HEK293T (cell line): ENCODE measurements around the gene MLXIP.

ENCODE experiments used
- CTCF ChIA-PET: fragments of 350-600 bp; formaldehyde crosslinking; extraction: SDS; loops from one replicate; lab custom pipeline; 2021; ENCODE audit warnings: antibody characterized with exemption, inconsistent platforms; lab: Yijun Ruan, JAX
- POLR2A ChIA-PET: fragments of 350-600 bp; formaldehyde crosslinking; extraction: SDS; loops from one replicate; lab custom pipeline; 2020; ENCODE audit warnings: antibody characterized with exemption, inconsistent platforms; lab: Yijun Ruan, JAX
- DNase-seq: peaks from one replicate; pipeline ENCODE4 v3.0.0; 2012; ENCODE audit warnings: mixed read lengths; ENCODE audit errors: extremely low spot score
- ARNT ChIP-seq: fragments of 450-650 bp; IDR thresholded peaks from 2 replicates; pipeline ENCODE4 v1.6.1; 2017; ENCODE audit warnings: mild to moderate bottlenecking
- BHLHE40 ChIP-seq: fragments of 450-650 bp; IDR thresholded peaks from 2 replicates; pipeline ENCODE4 v1.6.1; 2016; ENCODE audit warnings: mild to moderate bottlenecking, moderate library complexity, borderline replicate concordance
- CTBP1 ChIP-seq: fragments of 450-650 bp; IDR thresholded peaks from 2 replicates; pipeline ENCODE4 v1.6.1; 2016; ENCODE audit warnings: borderline replicate concordance
- ELF4 ChIP-seq: fragments of 450-650 bp; IDR thresholded peaks from 2 replicates; pipeline ENCODE4 v1.6.1; 2017; ENCODE audit warnings: antibody characterized with exemption
- FOXA1 ChIP-seq: fragments of 450-650 bp; IDR thresholded peaks from 2 replicates; pipeline ENCODE4 v1.6.1; 2016; ENCODE audit warnings: mild to moderate bottlenecking
- FOXK2 ChIP-seq: fragments of 450-650 bp; IDR thresholded peaks from 2 replicates; pipeline ENCODE4 v1.6.1; 2016; ENCODE audit warnings: mild to moderate bottlenecking
- FOXM1 ChIP-seq: fragments of 450-650 bp; IDR thresholded peaks from 2 replicates; pipeline ENCODE4 v1.6.1; 2017; ENCODE audit warnings: mild to moderate bottlenecking, borderline replicate concordance
- HDGF ChIP-seq: fragments of 450-650 bp; IDR thresholded peaks from 2 replicates; pipeline ENCODE4 v1.6.1; 2017; ENCODE audit warnings: antibody characterized with exemption, borderline replicate concordance
- L3MBTL2 ChIP-seq: fragments of 450-650 bp; conservative IDR thresholded peaks from 2 replicates; pipeline ENCODE4 v1.6.1; 2016; ENCODE audit warnings: mild to moderate bottlenecking
- LEF1 ChIP-seq: fragments of 450-650 bp; IDR thresholded peaks from 2 replicates; pipeline ENCODE4 v1.6.1; 2017; ENCODE audit warnings: mild to moderate bottlenecking, borderline replicate concordance
- NFRKB ChIP-seq: fragments of 450-650 bp; IDR thresholded peaks from 2 replicates; pipeline ENCODE4 v1.6.1; 2016; ENCODE audit warnings: mild to moderate bottlenecking, moderate library complexity
- PKNOX1 ChIP-seq: fragments of 450-650 bp; IDR thresholded peaks from 2 replicates; pipeline ENCODE4 v1.6.1; 2016
- SP1 ChIP-seq: fragments of 450-650 bp; IDR thresholded peaks from 2 replicates; pipeline ENCODE4 v1.6.1; 2017
- SUZ12 ChIP-seq: fragments of 450-650 bp; IDR thresholded peaks from 2 replicates; pipeline ENCODE4 v1.6.1; 2016; ENCODE audit warnings: mild to moderate bottlenecking
- TARDBP ChIP-seq: fragments of 450-650 bp; IDR thresholded peaks from 2 replicates; pipeline ENCODE4 v1.6.1; 2016
- ZNF384 ChIP-seq: fragments of 450-650 bp; IDR thresholded peaks from 2 replicates; pipeline ENCODE4 v1.6.1; 2016

The MLXIP gene

GRCh38 chr12:122093098-122093883, 14.7 kb downstream of the MLXIP start:
- TF ChIP-seq HDGF = no peak
- peak; percentile 57 for TF ChIP-seq TARDBP
- no peak for TF ChIP-seq SP1
- no peak for TF ChIP-seq ZNF384
- no peak for TF ChIP-seq NFRKB
- TF ChIP-seq PKNOX1 = no peak
- no peak for TF ChIP-seq CTBP1
- ChIA-PET POLR2A (no interaction called here), CTCF (no interaction called here)
- DNase-seq = no peak

GRCh38 chr12:122094137-122094734, 15.7 kb downstream of the MLXIP start:
- CTCF ChIA-PET = no interaction called here
- POLR2A ChIA-PET = no interaction called here

GRCh38 chr12:122094735-122095631, 16.4 kb downstream of the MLXIP start:
- ChIA-PET POLR2A (no interaction called here), CTCF (no interaction called here)
- no peak for DNase-seq
- no peak for TF ChIP-seq HDGF
- TF ChIP-seq TARDBP = peak; percentile 30
- no peak for TF ChIP-seq SUZ12

More at GRCh38 chr12:122094137-122094734, 15.7 kb downstream of the MLXIP start:
- DNase-seq = no peak
- TF ChIP-seq TARDBP (0 out of 2 replicates have a peak, but pooled peaks have one; percentile 3), ELF4 (no peak), LEF1 (no peak)

GRCh38 chr12:122096014-122096413, 17.5 kb downstream of the MLXIP start:
- POLR2A ChIA-PET = interaction anchor here (1.2 kb wide), 1 partner anchor 18 kb away, joined by 7 read pairs; the partner anchor contains the start of gene MLXIP
- DNase-seq = no peak
- CTCF ChIA-PET = no interaction called here
- TF ChIP-seq FOXM1 = no peak
- no peak for TF ChIP-seq ARNT
- no peak for TF ChIP-seq FOXK2
- no peak for TF ChIP-seq TARDBP
- TF ChIP-seq CTBP1 = no peak
- no peak for TF ChIP-seq SP1
- no peak for TF ChIP-seq PKNOX1
- TF ChIP-seq ZNF384 = no peak
- TF ChIP-seq FOXA1 = no peak
- no peak for TF ChIP-seq L3MBTL2
- no peak for TF ChIP-seq LEF1
- TF ChIP-seq BHLHE40 = no peak
- TF ChIP-seq ELF4 = no peak
- no peak for TF ChIP-seq SUZ12
- no peak for TF ChIP-seq NFRKB
- TF ChIP-seq HDGF = no peak

GRCh38 chr12:122096591-122097149, 18.1 kb downstream of the MLXIP start:
- DNase-seq = no peak
- POLR2A ChIA-PET = interaction anchor here (0.7 to 1.2 kb wide), 2 partner anchors 14 to 18 kb away, joined by 4 to 7 read pairs; partner anchors contain the start of gene MLXIP
- CTCF ChIA-PET = no interaction called here
- TF ChIP-seq SUZ12 (no peak), ELF4 (no peak), PKNOX1 (no peak), TARDBP (no peak), SP1 (no peak), ARNT (no peak), CTBP1 (no peak), LEF1 (no peak), HDGF (no peak), ZNF384 (no peak), FOXM1 (no peak), L3MBTL2 (no peak), NFRKB (no peak), FOXK2 (no peak), FOXA1 (no peak), BHLHE40 (no peak)

GRCh38 chr12:122097584-122097926, 19.0 kb downstream of the MLXIP start:
- DNase-seq = no peak
- TF ChIP-seq L3MBTL2 (no peak), PKNOX1 (no peak), TARDBP (no peak), SP1 (no peak), FOXM1 (no peak), NFRKB (no peak), LEF1 (no peak), FOXK2 (no peak), SUZ12 (no peak), CTBP1 (no peak), FOXA1 (no peak), BHLHE40 (no peak), ELF4 (no peak)
- ChIA-PET CTCF (interaction anchor here (0.9 to 1.3 kb wide), 2 partner anchors 18 to 26 kb away, joined by 3 to 5 read pairs; no protein-coding TSS in a partner anchor), POLR2A (interaction anchor here (1.4 to 1.8 kb wide), 2 partner anchors 10 to 19 kb away, joined by 5 to 9 read pairs; partner anchors contain the start of gene MLXIP)
